CD4-positive, CD25-positive, alpha-beta regulatory T cell (primary cell): Measurements from ENCODE around the gene ARF5. TPM values are rescaled to one million over a fixed set of nuclear protein-coding genes. Genes with fewer than 3 reads are reported as not detected.

Experiments
- ATAC-seq, 2 donors: fragments of 150-1000 bp; cut with Tn5 transposase; one replicate each; pipeline ENCODE4 v1.10.0; 2021; ENCODE audit warnings: low read depth in 2 of 2, moderate number of reproducible peaks in 2 of 2, moderate library complexity in 1 of 2
- DNase-seq, 3 donors: peaks; one replicate each; pipeline versions ENCODE4 v3.0.0 to v3.0.0-alpha.2; 2012 to 2022; ENCODE audit warnings: mixed read lengths in 1 of 3
- H3K27ac ChIP-seq: one replicate; pipeline ENCODE4 v1.7.0; 2013; ENCODE audit warnings: mild to moderate bottlenecking, low read length; ENCODE audit not compliant: insufficient read depth, poor library complexity, severe bottlenecking
- H3K27me3 ChIP-seq: one replicate; pipeline ENCODE4 v1.7.0; 2013; ENCODE audit warnings: low read length; ENCODE audit not compliant: control insufficient read depth, insufficient read depth
- H3K36me3 ChIP-seq: one replicate; pipeline ENCODE4 v1.7.0; 2013; ENCODE audit warnings: mild to moderate bottlenecking, low read length, moderate library complexity; ENCODE audit not compliant: control insufficient read depth, insufficient read depth
- H3K4me1 ChIP-seq: 2 replicates; pipeline ENCODE4 v1.7.0; 2013; ENCODE audit warnings: mild to moderate bottlenecking, low read length; ENCODE audit not compliant: insufficient read depth, control insufficient read depth, poor library complexity, severe bottlenecking
- H3K4me3 ChIP-seq: one replicate; pipeline ENCODE4 v1.7.0; 2013; ENCODE audit warnings: low read depth, mild to moderate bottlenecking, low read length, moderate library complexity
- H3K9me3 ChIP-seq, 2 experiments: 1 replicate in 1 of 2; 2 replicates in 1 of 2; pipeline ENCODE4 v1.7.0; 2013; ENCODE audit warnings: low read length in 2 of 2, mild to moderate bottlenecking in 1 of 2, moderate library complexity in 1 of 2; ENCODE audit not compliant: control insufficient read depth in 2 of 2
- H3K27ac Mint-ChIP-seq, 3 donors: one replicate each; pipeline ENCODE4 v1.8.0; 2020 to 2022; ENCODE audit warnings: mild to moderate bottlenecking in 3 of 3, mixed read lengths in 3 of 3, moderate library complexity in 2 of 3
- H3K27me3 Mint-ChIP-seq: one replicate; pipeline ENCODE4 v1.8.0; 2022; ENCODE audit warnings: mild to moderate bottlenecking, mixed read lengths
- H3K36me3 Mint-ChIP-seq: one replicate; pipeline ENCODE4 v1.8.0; 2020; ENCODE audit warnings: mixed read lengths
- H3K4me1 Mint-ChIP-seq, 4 donors: one replicate each; pipeline ENCODE4 v1.8.0; 2020 to 2022; ENCODE audit warnings: mixed read lengths in 4 of 4, mild to moderate bottlenecking in 1 of 4
- H3K4me3 Mint-ChIP-seq, 4 donors: one replicate each; pipeline ENCODE4 v1.8.0; 2020 to 2022; ENCODE audit warnings: mild to moderate bottlenecking in 4 of 4, mixed read lengths in 4 of 4, moderate library complexity in 3 of 4
- H3K9me3 Mint-ChIP-seq, 7 donors: one replicate each; pipeline ENCODE4 v1.8.0; 2020 to 2022; ENCODE audit warnings: mixed read lengths in 7 of 7, mild to moderate bottlenecking in 3 of 7, moderate library complexity in 2 of 7
- polyA plus RNA-seq, 4 donors: library from polyadenylated mRNA; unstranded; fragments of 300-500 nt; fragmentation: Illumina TruSeq; gene quantifications; one replicate each; pipeline ENCODE4 v1.2.3, GENCODE V29; 2021
- total RNA-seq: library from RNA; stranded (reverse); gene quantifications from one replicate; pipeline ENCODE4 v1.2.3, GENCODE V29; 2022

ARF5 gene
- total and polyA plus RNA-seq, 5 donors from 2014 or later = 101 to 223 (median 189) TPM

- DNase-seq = no peak
- Histone ChIP-seq H3K4me3 (peak overlapping the region; percentile 21), H3K27ac (no peak overlapping the region), H3K27me3 (no peaks in the 10 kb centered on the region), H3K4me1 (peaks cover 49% of the 10 kb centered on the region), H3K36me3 (peaks cover 41% of the 10 kb centered on the region), H3K9me3 (no peaks in the 10 kb centered on the region)
- no peak for ATAC-seq
- Mint-ChIP-seq H3K4me3 (peak overlapping the region; percentile 4 to 63 (median 28)), H3K27me3 (peaks cover under 1% of the 10 kb centered on the region), H3K9me3 (no peaks in the 10 kb centered on the region), H3K27ac (no peak overlapping the region), H3K4me1 (peaks cover 22 to 73% (median 60%) of the 10 kb centered on the region in 4 donors), H3K36me3 (peaks cover 49% of the 10 kb centered on the region)
Observed at GRCh38 chr7:127581716-127582115, 6.5 kb upstream of the ARF5 start.

- H3K36me3 Mint-ChIP-seq = peaks cover 49% of the 10 kb centered on the region
- H3K4me3 ChIP-seq = no peak overlapping the region
- DNase-seq = no peak
- no peak overlapping the region for H3K27ac ChIP-seq
- H3K9me3 ChIP-seq = no peaks in the 10 kb centered on the region
- H3K27me3 ChIP-seq = no peaks in the 10 kb centered on the region
- H3K4me3 Mint-ChIP-seq = peak overlapping the region in 3 of 4 donors; percentile 15 to 63 (median 35)
- peaks cover 41% of the 10 kb centered on the region for H3K36me3 ChIP-seq
- H3K27ac Mint-ChIP-seq = no peak overlapping the region
- H3K9me3 Mint-ChIP-seq = no peaks in the 10 kb centered on the region
- peaks cover 22 to 78% (median 64%) of the 10 kb centered on the region in 4 donors for H3K4me1 Mint-ChIP-seq
- peaks cover 4% of the 10 kb centered on the region for H3K27me3 Mint-ChIP-seq
- no peak for ATAC-seq
- peaks cover 50% of the 10 kb centered on the region for H3K4me1 ChIP-seq
Observed at GRCh38 chr7:127582361-127582760, 5.8 kb upstream of the ARF5 start.

- DNase-seq (no peak), ATAC-seq (no peak)
- Mint-ChIP-seq H3K36me3 (peaks cover 30% of the 10 kb centered on the region), H3K27me3 (peaks cover 4% of the 10 kb centered on the region), H3K27ac (peak overlapping the region; percentile 82 to 98 (median 96)), H3K4me1 (peaks cover 27 to 83% (median 58%) of the 10 kb centered on the region in 4 donors), H3K9me3 (peaks cover 0 to 1% (median 0%) of the 10 kb centered on the region in 7 donors), H3K4me3 (peak overlapping the region; percentile 91 to 98 (median 95))
- Histone ChIP-seq H3K4me3 (peak overlapping the region; percentile 81), H3K27ac (peak overlapping the region; percentile 85), H3K4me1 (peaks cover 68% of the 10 kb centered on the region), H3K27me3 (no peaks in the 10 kb centered on the region), H3K36me3 (peaks cover 31% of the 10 kb centered on the region), H3K9me3 (no peaks in the 10 kb centered on the region)
Observed at GRCh38 chr7:127584648-127585043, 3.6 kb upstream of the ARF5 start.

- Mint-ChIP-seq H3K9me3 (peaks cover 0 to 1% (median 0%) of the 10 kb centered on the region in 7 donors), H3K36me3 (peaks cover 24% of the 10 kb centered on the region), H3K27me3 (peaks cover 4% of the 10 kb centered on the region), H3K27ac (peak within 1 kb of the TSS; percentile 86 to 98 (median 96)), H3K4me1 (peaks cover 29 to 84% (median 58%) of the 10 kb centered on the region in 4 donors), H3K4me3 (peak within 1 kb of the TSS; percentile 91 to 98 (median 95))
- DNase-seq (peak; percentile 91 to 93 (median 91)), ATAC-seq (peak; percentile 77 to 81)
- peak within 1 kb of the TSS; percentile 85 for H3K27ac ChIP-seq
- H3K9me3 ChIP-seq = no peaks in the 10 kb centered on the region
- H3K36me3 ChIP-seq = peaks cover 28% of the 10 kb centered on the region
- H3K4me1 ChIP-seq = peaks cover 71% of the 10 kb centered on the region
- peak within 1 kb of the TSS; percentile 81 for H3K4me3 ChIP-seq
- no peaks in the 10 kb centered on the region for H3K27me3 ChIP-seq
Observed at GRCh38 chr7:127585044-127585953, 2.9 kb upstream of the ARF5 start, which contains the start of gene GCC1. GCC1 (minus strand) TSS chr7:127585596; CDS start chr7:127585182, 414 bp downstream.

- Histone ChIP-seq H3K9me3 (no peaks in the 10 kb centered on the region), H3K4me3 (peak overlapping the region; percentile 81), H3K4me1 (peaks cover 61% of the 10 kb centered on the region), H3K27ac (peak overlapping the region; percentile 85), H3K36me3 (peaks cover 28% of the 10 kb centered on the region), H3K27me3 (no peaks in the 10 kb centered on the region)
- H3K27ac Mint-ChIP-seq = peak overlapping the region; percentile 86 to 98 (median 96)
- H3K27me3 Mint-ChIP-seq = peaks cover 4% of the 10 kb centered on the region
- peaks cover 19 to 79% (median 51%) of the 10 kb centered on the region in 4 donors for H3K4me1 Mint-ChIP-seq
- ATAC-seq = no peak
- no peak for DNase-seq
- H3K9me3 Mint-ChIP-seq = peaks cover 0 to 1% (median 0%) of the 10 kb centered on the region in 7 donors
- peaks cover 24% of the 10 kb centered on the region for H3K36me3 Mint-ChIP-seq
- peak overlapping the region; percentile 91 to 96 (median 94) for H3K4me3 Mint-ChIP-seq
Observed at GRCh38 chr7:127586346-127586745, 1.9 kb upstream of the ARF5 start.

- Histone ChIP-seq H3K4me3 (peak overlapping the region; percentile 71), H3K27me3 (no peaks in the 10 kb centered on the region), H3K27ac (peak overlapping the region; percentile 83), H3K36me3 (peaks cover 20% of the 10 kb centered on the region), H3K9me3 (no peaks in the 10 kb centered on the region), H3K4me1 (peaks cover 53% of the 10 kb centered on the region)
- Mint-ChIP-seq H3K27ac (peak overlapping the region in 1 of 3 donors; percentile 96), H3K27me3 (peaks cover 4% of the 10 kb centered on the region), H3K9me3 (peaks cover 0 to 1% (median 0%) of the 10 kb centered on the region in 7 donors), H3K4me1 (peaks cover 19 to 66% (median 52%) of the 10 kb centered on the region in 4 donors), H3K4me3 (peak overlapping the region; percentile 91 to 96 (median 94)), H3K36me3 (peaks cover 22% of the 10 kb centered on the region)
- ATAC-seq = no peak
- no peak for DNase-seq
Observed at GRCh38 chr7:127587663-127588018, 570 bp upstream of the ARF5 start.

GRCh38 chr7:127588697-127589482 is 679 bp downstream of the ARF5 start:
- DNase-seq (peak in 2 of 3 donors; percentile 16 to 48), ATAC-seq (peak; percentile 5 to 6)
- Mint-ChIP-seq H3K27me3 (peaks cover 4% of the 10 kb centered on the region), H3K4me3 (peak overlapping the region; percentile 93 to 99 (median 98)), H3K9me3 (peaks cover 0 to 1% (median 0%) of the 10 kb centered on the region in 7 donors), H3K4me1 (peaks cover 9 to 54% (median 41%) of the 10 kb centered on the region in 4 donors), H3K27ac (peak overlapping the region; percentile 96 to 99 (median 98)), H3K36me3 (peaks cover 11% of the 10 kb centered on the region)
- Histone ChIP-seq H3K4me1 (peaks cover 40% of the 10 kb centered on the region), H3K27me3 (no peaks in the 10 kb centered on the region), H3K4me3 (peak overlapping the region; percentile 67), H3K36me3 (peaks cover 13% of the 10 kb centered on the region), H3K9me3 (no peaks in the 10 kb centered on the region), H3K27ac (peak overlapping the region; percentile 83)
